Measurements from ENCODE around the gene UBR4. TPM values are rescaled to one million over a fixed set of nuclear protein-coding genes. Genes with fewer than 3 reads are reported as not detected.

Gene UBR4
- polyA plus RNA-seq, 1 donor from 2014 or later, result 49.7 TPM

DNA sequence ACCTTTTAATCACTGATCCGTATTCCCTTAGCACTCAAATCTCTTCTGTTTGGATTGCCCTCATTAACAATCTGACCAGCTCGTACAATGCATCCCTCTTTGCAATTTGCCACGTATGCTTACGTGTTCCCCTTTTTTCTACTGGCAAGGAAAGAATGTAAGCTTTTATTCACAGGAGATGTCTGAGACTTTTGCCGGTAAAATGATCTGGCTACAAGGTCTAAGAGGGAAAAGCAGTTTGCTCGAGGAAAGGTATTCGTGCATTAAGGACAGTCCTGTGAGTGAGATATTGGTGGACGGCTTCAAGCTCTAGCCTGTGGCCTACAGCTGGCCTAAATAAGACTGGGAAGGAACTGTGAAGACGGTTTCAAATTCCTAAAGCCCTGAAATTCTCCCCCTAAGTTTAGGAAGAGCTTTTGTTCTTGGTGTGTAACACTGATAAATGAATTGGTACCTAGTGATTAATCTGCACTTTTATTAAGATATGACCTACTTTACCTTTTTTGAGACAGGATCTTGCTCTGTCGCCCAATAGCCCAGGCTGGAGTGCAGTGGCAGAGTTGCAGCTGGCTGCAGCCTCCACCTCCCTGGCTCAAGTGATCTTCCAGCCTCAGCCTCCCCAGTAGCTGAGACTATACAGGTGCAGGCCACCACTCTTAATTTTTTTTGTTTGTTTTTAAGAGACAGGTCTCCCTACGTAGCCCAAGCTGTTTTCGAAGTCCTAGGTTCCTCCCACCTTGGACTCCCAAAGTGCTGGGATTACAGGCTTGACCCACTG is 895 bp upstream of the UBR4 start:
- H3K4me3 ChIP-seq (ENCODE audit: low read length), result peak overlapping the region; percentile 89
- TF ChIP-seq, protein P1, sequence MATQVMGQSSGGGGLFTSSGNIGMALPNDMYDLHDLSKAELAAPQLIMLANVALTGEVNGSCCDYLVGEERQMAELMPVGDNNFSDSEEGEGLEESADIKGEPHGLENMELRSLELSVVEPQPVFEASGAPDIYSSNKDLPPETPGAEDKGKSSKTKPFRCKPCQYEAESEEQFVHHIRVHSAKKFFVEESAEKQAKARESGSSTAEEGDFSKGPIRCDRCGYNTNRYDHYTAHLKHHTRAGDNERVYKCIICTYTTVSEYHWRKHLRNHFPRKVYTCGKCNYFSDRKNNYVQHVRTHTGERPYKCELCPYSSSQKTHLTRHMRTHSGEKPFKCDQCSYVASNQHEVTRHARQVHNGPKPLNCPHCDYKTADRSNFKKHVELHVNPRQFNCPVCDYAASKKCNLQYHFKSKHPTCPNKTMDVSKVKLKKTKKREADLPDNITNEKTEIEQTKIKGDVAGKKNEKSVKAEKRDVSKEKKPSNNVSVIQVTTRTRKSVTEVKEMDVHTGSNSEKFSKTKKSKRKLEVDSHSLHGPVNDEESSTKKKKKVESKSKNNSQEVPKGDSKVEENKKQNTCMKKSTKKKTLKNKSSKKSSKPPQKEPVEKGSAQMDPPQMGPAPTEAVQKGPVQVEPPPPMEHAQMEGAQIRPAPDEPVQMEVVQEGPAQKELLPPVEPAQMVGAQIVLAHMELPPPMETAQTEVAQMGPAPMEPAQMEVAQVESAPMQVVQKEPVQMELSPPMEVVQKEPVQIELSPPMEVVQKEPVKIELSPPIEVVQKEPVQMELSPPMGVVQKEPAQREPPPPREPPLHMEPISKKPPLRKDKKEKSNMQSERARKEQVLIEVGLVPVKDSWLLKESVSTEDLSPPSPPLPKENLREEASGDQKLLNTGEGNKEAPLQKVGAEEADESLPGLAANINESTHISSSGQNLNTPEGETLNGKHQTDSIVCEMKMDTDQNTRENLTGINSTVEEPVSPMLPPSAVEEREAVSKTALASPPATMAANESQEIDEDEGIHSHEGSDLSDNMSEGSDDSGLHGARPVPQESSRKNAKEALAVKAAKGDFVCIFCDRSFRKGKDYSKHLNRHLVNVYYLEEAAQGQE (IDR thresholded peaks at IDR 0.05; ENCODE audit: borderline replicate concordance), result no peak
- TF ChIP-seq POLR2AphosphoS5 (IDR thresholded peaks at IDR 0.05) (no peak), SMC3 (conservative IDR thresholded peaks at IDR 0.05; ENCODE audit: poor library complexity) (no peak), EZH2 (IDR thresholded peaks at IDR 0.05; ENCODE audit: borderline replicate concordance, insufficient read depth, low read length, poor library complexity, severe bottlenecking) (no peak), TAF1 (IDR thresholded peaks at IDR 0.05; ENCODE audit: low read depth) (no peak), EP300 (conservative IDR thresholded peaks at IDR 0.05; ENCODE audit: poor library complexity, severe bottlenecking) (no peak), RAD21 (conservative IDR thresholded peaks at IDR 0.05) (no peak), MXI1 (conservative IDR thresholded peaks at IDR 0.05; ENCODE audit: poor library complexity, severe bottlenecking) (no peak)
- TF ChIP-seq, protein P2, sequence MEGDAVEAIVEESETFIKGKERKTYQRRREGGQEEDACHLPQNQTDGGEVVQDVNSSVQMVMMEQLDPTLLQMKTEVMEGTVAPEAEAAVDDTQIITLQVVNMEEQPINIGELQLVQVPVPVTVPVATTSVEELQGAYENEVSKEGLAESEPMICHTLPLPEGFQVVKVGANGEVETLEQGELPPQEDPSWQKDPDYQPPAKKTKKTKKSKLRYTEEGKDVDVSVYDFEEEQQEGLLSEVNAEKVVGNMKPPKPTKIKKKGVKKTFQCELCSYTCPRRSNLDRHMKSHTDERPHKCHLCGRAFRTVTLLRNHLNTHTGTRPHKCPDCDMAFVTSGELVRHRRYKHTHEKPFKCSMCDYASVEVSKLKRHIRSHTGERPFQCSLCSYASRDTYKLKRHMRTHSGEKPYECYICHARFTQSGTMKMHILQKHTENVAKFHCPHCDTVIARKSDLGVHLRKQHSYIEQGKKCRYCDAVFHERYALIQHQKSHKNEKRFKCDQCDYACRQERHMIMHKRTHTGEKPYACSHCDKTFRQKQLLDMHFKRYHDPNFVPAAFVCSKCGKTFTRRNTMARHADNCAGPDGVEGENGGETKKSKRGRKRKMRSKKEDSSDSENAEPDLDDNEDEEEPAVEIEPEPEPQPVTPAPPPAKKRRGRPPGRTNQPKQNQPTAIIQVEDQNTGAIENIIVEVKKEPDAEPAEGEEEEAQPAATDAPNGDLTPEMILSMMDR (IDR thresholded peaks at IDR 0.05; ENCODE audit: poor library complexity, severe bottlenecking), result no peak
- H4K20me1 ChIP-seq (ENCODE audit: insufficient read depth), result no peaks in the 10 kb centered on the region
- no peaks in the 10 kb centered on the region for H3K27me3 ChIP-seq (ENCODE audit: insufficient read depth, low read depth, low read length)
- peaks cover 73% of the 10 kb centered on the region for H3K79me2 ChIP-seq (replicated peaks; ENCODE audit: insufficient read depth, low read length)
- no peaks in the 10 kb centered on the region for H3K36me3 ChIP-seq (ENCODE audit: insufficient read depth, low read length)
- no peaks in the 10 kb centered on the region for H3K9me2 ChIP-seq (ENCODE audit: insufficient read depth, low read length)
- peak overlapping the region; percentile 70 for H2AFZ ChIP-seq (ENCODE audit: low read depth, low read length)
- peak overlapping the region; percentile 83 for H3K4me2 ChIP-seq (ENCODE audit: low read length)
- peak overlapping the region; percentile 90 for H3K9ac ChIP-seq (ENCODE audit: low read length)
- H3K9me3 ChIP-seq (ENCODE audit: low read length), result no peaks in the 10 kb centered on the region
- no peaks in the 10 kb centered on the region for H3F3A ChIP-seq (ENCODE audit: insufficient read depth, low read length, poor library complexity, severe bottlenecking)
- H3K27ac ChIP-seq (ENCODE audit: low read length), result peak overlapping the region; percentile 78

DNA sequence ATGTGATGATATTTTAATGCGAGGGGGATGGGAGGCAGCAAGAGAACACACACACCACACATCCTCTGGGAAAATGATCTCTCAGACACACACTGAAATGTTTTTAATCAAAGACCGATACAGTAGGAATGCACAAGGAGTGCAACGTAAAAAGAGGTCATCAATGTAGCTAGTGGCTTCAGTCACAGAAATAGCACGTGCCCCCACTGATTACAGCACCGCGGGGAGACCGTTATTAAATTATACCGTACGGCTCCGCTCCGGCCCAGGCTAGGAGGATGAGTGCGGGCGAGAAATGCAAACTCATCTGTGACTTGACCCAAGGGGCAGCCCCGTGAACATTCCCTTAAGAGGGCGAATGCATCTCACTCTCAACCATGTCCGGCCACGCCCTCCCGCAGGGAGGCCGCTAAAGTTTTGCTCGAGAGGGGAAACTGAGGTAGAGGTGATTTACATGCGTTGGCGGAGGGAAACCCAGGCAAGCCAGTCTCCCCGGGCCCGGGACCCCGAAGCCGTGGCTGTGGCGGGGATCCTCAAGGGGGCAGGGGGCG is 552 bp downstream of the UBR4 start:
- H3K27ac ChIP-seq (ENCODE audit: low read length), result peak overlapping the region; percentile 87
- peak overlapping the region; percentile 71 for H3K4me2 ChIP-seq (ENCODE audit: low read length)
- H3K79me2 ChIP-seq (replicated peaks; ENCODE audit: insufficient read depth, low read length), result peaks cover 84% of the 10 kb centered on the region
- peak overlapping the region; percentile 25 for H2AFZ ChIP-seq (ENCODE audit: low read depth, low read length)
- no peaks in the 10 kb centered on the region for H3K27me3 ChIP-seq (ENCODE audit: insufficient read depth, low read depth, low read length)
- TF ChIP-seq TAF1 (IDR thresholded peaks at IDR 0.05; ENCODE audit: low read depth), result peak; percentile 9
- no peak for TF ChIP-seq SMC3 (conservative IDR thresholded peaks at IDR 0.05; ENCODE audit: poor library complexity)
- no peaks in the 10 kb centered on the region for H3K36me3 ChIP-seq (ENCODE audit: insufficient read depth, low read length)
- H3K9me2 ChIP-seq (ENCODE audit: insufficient read depth, low read length), result no peaks in the 10 kb centered on the region
- H3K4me3 ChIP-seq (ENCODE audit: low read length), result peak overlapping the region; percentile 89
- no peaks in the 10 kb centered on the region for H4K20me1 ChIP-seq (ENCODE audit: insufficient read depth)
- no peaks in the 10 kb centered on the region for H3K9me3 ChIP-seq (ENCODE audit: low read length)
- H3F3A ChIP-seq (ENCODE audit: insufficient read depth, low read length, poor library complexity, severe bottlenecking), result no peaks in the 10 kb centered on the region
- H3K9ac ChIP-seq (ENCODE audit: low read length), result peak overlapping the region; percentile 90
